ENCODE data around the gene EHD1. TPM values are rescaled to one million over a fixed set of nuclear protein-coding genes. Genes with fewer than 3 reads are reported as not detected.

Gene EHD1
- total and polyA plus RNA-seq, 10 donors, result 51.9 to 337 (median 162) TPM

DNA sequence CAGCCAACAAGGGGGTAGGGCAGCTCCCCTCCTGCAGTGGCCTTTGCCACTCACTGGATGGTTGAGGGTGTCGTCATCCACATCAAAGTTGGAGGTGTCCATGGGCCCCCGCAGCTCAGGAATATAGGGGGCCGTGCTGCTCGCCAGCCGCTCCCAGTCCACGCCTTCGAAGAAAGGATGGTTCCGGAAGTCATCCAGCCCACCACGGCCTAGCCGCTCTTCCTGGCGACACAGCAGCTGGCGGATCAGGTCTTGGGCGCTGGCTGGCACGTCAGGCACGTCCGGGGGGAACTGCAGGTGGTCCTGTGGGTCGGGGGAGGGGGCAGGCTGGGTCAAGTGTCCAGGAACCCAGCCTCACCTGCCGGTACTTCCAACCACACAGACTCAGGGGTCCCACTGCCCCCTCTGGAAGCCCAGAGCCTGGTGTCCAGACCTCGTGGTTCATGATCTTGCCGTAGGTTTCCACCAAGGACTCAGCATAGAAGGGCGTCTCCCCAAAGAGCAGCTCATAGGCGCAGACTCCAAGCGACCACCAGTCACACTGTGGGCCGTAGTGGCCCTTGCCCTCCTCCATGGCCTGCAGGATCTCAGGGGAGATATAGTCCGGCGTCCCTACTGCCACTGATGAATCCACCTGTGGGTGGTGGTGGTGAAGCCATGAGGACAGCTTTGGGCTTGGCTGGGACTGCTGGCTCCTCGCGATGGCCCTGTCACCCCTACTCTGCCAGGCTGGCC is 39.7 kb downstream of the EHD1 start:
- H3K4me3 ChIP-seq, result no peak overlapping the region
- DNase-seq, result no peak
- WGBS, 5 donors, result 88 to 97% (median 94%) methylated on average over 17 to 28 of the region's 28 CpGs
- H3K27me3 ChIP-seq (replicated peaks in 1 of 7), result no peaks in the 10 kb centered on the region
- H3K27ac ChIP-seq, result no peak overlapping the region
- no peak for TF ChIP-seq POLR2A (IDR thresholded peaks at IDR 0.05)
- no peak for TF ChIP-seq POLR2AphosphoS5 (IDR thresholded peaks at IDR 0.05)
- TF ChIP-seq CTCF (IDR thresholded peaks at IDR 0.05 in 8 of 11, conservative IDR thresholded peaks at IDR 0.05 in 3 of 11), result no peak
- H3K4me1 ChIP-seq, result peaks cover 0 to 18% (median 7%) of the 10 kb centered on the region in 6 donors
- peaks cover 0 to 35% (median 0%) of the 10 kb centered on the region in 6 donors for H3K36me3 ChIP-seq
- no peaks in the 10 kb centered on the region for H3K9me3 ChIP-seq
- intact Hi-C loops (cut with DNase I; ENCODE audit: low total_unique reads), result no loop called here

- DNase-seq, result no peak
- no peak overlapping the region for H3K27ac ChIP-seq
- WGBS, 5 donors, result 91 to 100% (median 94%) methylated on average over 4 to 10 of the region's 10 CpGs
- H3K36me3 ChIP-seq, result peaks cover 0 to 43% (median 0%) of the 10 kb centered on the region in 6 donors
- peaks cover 0 to 9% (median 0%) of the 10 kb centered on the region in 6 donors for H3K4me1 ChIP-seq
- TF ChIP-seq POLR2A (IDR thresholded peaks at IDR 0.05) (no peak), CTCF (IDR thresholded peaks at IDR 0.05 in 8 of 11, conservative IDR thresholded peaks at IDR 0.05 in 3 of 11) (no peak), POLR2AphosphoS5 (IDR thresholded peaks at IDR 0.05) (no peak)
- H3K9me3 ChIP-seq, result no peaks in the 10 kb centered on the region
- no peaks in the 10 kb centered on the region for H3K27me3 ChIP-seq (replicated peaks in 1 of 7)
- intact Hi-C loops (cut with DNase I; ENCODE audit: low total_unique reads), result no loop called here
- H3K4me3 ChIP-seq, result no peak overlapping the region
These were observed 40.5 kb downstream of the EHD1 start for GRCh38 chr11:64837887-64838351.

DNA sequence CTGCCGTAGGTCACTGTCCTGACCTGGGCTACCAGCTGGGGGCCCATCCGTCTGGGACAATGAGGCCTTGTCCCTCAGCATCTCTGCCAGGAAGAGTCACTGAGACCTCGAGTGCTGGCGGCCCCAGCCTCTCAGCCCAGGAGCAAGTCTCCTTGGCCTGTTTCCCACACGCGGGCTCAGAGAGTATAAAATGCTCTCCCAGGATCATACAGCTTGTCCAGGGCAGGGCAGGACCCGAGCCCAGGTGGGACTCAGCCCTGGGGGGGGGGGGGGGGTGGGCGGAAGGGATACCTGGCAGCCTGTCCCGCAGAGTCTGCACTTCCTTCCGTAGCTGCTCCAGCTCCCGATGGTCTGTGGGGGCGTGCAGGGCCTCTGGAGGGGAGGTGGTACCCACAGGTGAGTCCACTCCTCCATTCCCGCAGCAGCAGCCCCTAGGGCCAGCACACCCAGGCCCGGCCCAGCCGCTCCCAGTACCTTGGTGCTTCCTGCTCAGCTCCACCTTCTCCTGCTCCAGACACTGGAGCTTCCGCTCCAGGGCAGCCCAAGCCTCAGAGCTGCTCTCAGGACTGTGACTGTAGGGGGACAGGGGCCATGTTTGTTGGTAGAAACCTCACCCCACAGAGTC is 41.9 kb downstream of the EHD1 start:
- no peaks in the 10 kb centered on the region for H3K27me3 ChIP-seq (replicated peaks in 1 of 7)
- H3K9me3 ChIP-seq, result no peaks in the 10 kb centered on the region
- H3K4me3 ChIP-seq, result no peak overlapping the region
- TF ChIP-seq POLR2AphosphoS5 (IDR thresholded peaks at IDR 0.05) (no peak), POLR2A (IDR thresholded peaks at IDR 0.05) (no peak), CTCF (IDR thresholded peaks at IDR 0.05 in 8 of 11, conservative IDR thresholded peaks at IDR 0.05 in 3 of 11) (no peak)
- H3K4me1 ChIP-seq, result peaks cover 0 to 6% (median 0%) of the 10 kb centered on the region in 6 donors
- intact Hi-C loops (cut with DNase I; ENCODE audit: low total_unique reads), result no loop called here
- peaks cover 0 to 51% (median 0%) of the 10 kb centered on the region in 6 donors for H3K36me3 ChIP-seq
- no peak overlapping the region for H3K27ac ChIP-seq
- DNase-seq, result no peak
- 84 to 94% (median 92%) methylated on average over 1 to 16 of the region's 16 CpGs for WGBS, 5 donors
